A549 (cell line): ENCODE measurements around the gene CHST13.

ENCODE experiments used
- CHD4 ChIP-seq: fragments of 200-600 bp; sonication (generic); IDR thresholded peaks from 2 replicates; pipeline ENCODE4 v1.6.1; 2016; ENCODE audit warnings: antibody characterized with exemption, mild to moderate bottlenecking, borderline replicate concordance
- CTCF ChIP-seq: fragments of >200 bp; sonication (Bioruptor Twin); formaldehyde crosslinking; IDR thresholded peaks from 3 replicates; pipeline ENCODE4 v1.5.1; 2016
- ELK1 ChIP-seq: fragments of 150-350 bp; IDR thresholded peaks from 2 replicates; pipeline ENCODE4 v1.6.1; 2014; ENCODE audit warnings: low read depth, mild to moderate bottlenecking, low read length
- EP300 ChIP-seq, 2 experiments: fragments of >200 bp; sonication (Bioruptor Twin); formaldehyde crosslinking; IDR thresholded peaks; 2 replicates in 1 of 2; 3 replicates in 1 of 2; pipeline ENCODE4 v1.6.1; 2016 to 2017
- HMGXB4 ChIP-seq: fragments of 250-450 bp; sonication (Bioruptor Pico); IDR thresholded peaks from 2 replicates; pipeline ENCODE4 v1.5.0; 2021; ENCODE audit warnings: mild to moderate bottlenecking, moderate library complexity, borderline replicate concordance
- HOXA7 ChIP-seq: fragments of 250-450 bp; sonication (Bioruptor Pico); IDR thresholded peaks from 2 replicates; pipeline ENCODE4 v1.5.0; 2020; ENCODE audit warnings: mild to moderate bottlenecking, moderate library complexity
- MAZ ChIP-seq: fragments of 150-350 bp; IDR thresholded peaks from 2 replicates; pipeline ENCODE4 v1.6.1; 2014; ENCODE audit warnings: antibody characterized with exemption, low read depth, low read length, borderline replicate concordance
- MYC ChIP-seq: IDR thresholded peaks from 2 replicates; pipeline ENCODE4 v1.6.1; 2012; ENCODE audit warnings: mild to moderate bottlenecking, inconsistent platforms, low read length, improper control_type of control experiment, borderline replicate concordance
- POLR2A ChIP-seq: IDR thresholded peaks from 2 replicates; pipeline ENCODE4 v1.6.1; 2012; ENCODE audit warnings: mild to moderate bottlenecking, low read length

DNA sequence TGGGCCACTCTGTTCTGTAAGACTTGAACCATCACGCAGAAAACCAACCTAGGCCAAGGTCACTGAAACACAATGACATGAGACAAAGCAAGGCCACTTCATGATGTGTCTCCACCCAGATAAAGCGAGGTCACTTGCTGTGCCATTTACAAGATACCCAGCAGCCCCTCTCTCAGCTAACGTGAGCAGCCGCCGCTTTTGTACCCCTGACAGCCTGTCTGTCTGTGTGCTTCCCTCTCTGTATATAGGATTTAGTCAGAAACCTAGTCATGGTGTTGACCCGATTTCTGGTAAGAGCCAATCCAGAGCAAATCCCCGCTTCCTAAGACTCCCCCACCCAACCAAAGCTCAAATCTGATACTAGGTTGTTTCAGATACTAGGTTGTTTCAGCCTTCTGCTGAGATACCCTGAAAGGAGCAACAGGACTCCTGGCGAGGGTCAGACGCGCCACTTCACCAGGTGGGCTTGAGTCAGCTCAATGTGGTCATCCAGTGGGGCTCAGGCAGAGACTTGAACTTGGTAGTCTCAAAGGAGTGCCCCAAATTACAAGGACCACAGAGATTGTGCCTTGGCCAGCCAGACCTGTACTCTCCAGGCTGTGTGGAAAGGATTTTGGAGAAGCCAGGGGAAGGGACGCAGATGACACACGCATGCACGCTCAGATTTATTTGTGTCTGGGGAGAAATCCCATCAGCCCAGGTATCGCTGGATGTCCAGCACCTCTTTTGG lies 45.2 kb upstream of the CHST13 start:
- no peak for TF ChIP-seq POLR2A
- TF ChIP-seq CTCF, result no peak
- TF ChIP-seq HOXA7 (CRISPR knock-in tag), result no peak
- no peak for TF ChIP-seq EP300 (IDR thresholded peaks at IDR 0.05)
- TF ChIP-seq MAZ, result no peak
- no peak for TF ChIP-seq HMGXB4 (CRISPR knock-in tag)
- no peak for TF ChIP-seq MYC
- TF ChIP-seq ELK1, result no peak
- no peak for TF ChIP-seq CHD4
